K562 (cell line): ENCODE measurements around the gene CLEC18A. TPM values are rescaled to one million over a fixed set of nuclear protein-coding genes. Genes with fewer than 3 reads are reported as not detected.

Experiments used
- ATAC-seq: fragments of 200-7000 bp; cut with Tn5 transposase; 3 replicates; pipeline ENCODE4 v1.9.1; 2020; ENCODE audit warnings: moderate library complexity
- BruUV-seq: library from RNA; stranded (reverse); fragments of 400-500 nt; replicated peaks from 2 replicates; lab custom pipeline; 2021; lab: Mats Ljungman, UMichigan
- CTCF ChIA-PET: fragments of 300-600 bp; formaldehyde crosslinking; extraction: SDS; loops from one replicate; lab custom pipeline; 2021; ENCODE audit warnings: low intra/inter-chr PET ratio; lab: Yijun Ruan, JAX
- POLR2A ChIA-PET: fragments of 300-600, 350-650 bp; sonication (Branson Sonifier 250); formaldehyde crosslinking; extraction: SDS; loops from one replicate; lab custom pipeline; 2021; ENCODE audit warnings: antibody characterized with exemption, inconsistent platforms; lab: Yijun Ruan, JAX
- DNase-seq, 4 experiments: peaks; one replicate each; pipeline versions ENCODE4 v3.0.0 to v3.0.0-alpha.2; 2011 to 2018; ENCODE audit warnings: low spot score in 3 of 4, mixed read lengths in 3 of 4; ENCODE audit errors: extremely low read depth in 1 of 4
- FAIRE-seq: peaks from 2 replicates; lab custom pipeline; 2011; peaks lifted over from hg19 to GRCh38; lab: Jason Lieb, UNC
- H2AFZ ChIP-seq: 2 replicates; pipeline ENCODE4 v1.6.0; 2011; ENCODE audit warnings: low read depth, low read length, control low read depth, inconsistent platforms
- H3K27ac ChIP-seq: fragments of 200-600 bp; 3 replicates; pipeline ENCODE4 v1.8.0; 2011; ENCODE audit warnings: low read depth, mild to moderate bottlenecking, control low read depth, inconsistent platforms, low read length, moderate library complexity, mixed read lengths; ENCODE audit errors: extremely low read depth
- H3K27me3 ChIP-seq, 2 experiments: fragments of 300-600 bp in 1 of 2; 2 replicates in 1 of 2; 3 replicates in 1 of 2; pipeline versions ENCODE4 v1.6.0 to v1.8.0; 2011; ENCODE audit warnings: inconsistent platforms in 2 of 2, low read length in 2 of 2, mild to moderate bottlenecking in 1 of 2, mixed read lengths in 1 of 2, moderate library complexity in 1 of 2; ENCODE audit not compliant: control insufficient read depth in 2 of 2, insufficient read depth in 2 of 2
- H3K36me3 ChIP-seq: fragments of 300-600 bp; 3 replicates; pipeline ENCODE4 v1.8.0; 2011; ENCODE audit warnings: mild to moderate bottlenecking, low read length, inconsistent platforms; ENCODE audit not compliant: control insufficient read depth, insufficient read depth
- H3K4me1 ChIP-seq, 2 experiments: fragments of 200-600 bp in 1 of 2; replicated peaks in 1 of 2; 2 replicates in 1 of 2; 3 replicates in 1 of 2; pipeline versions ENCODE4 v1.5.1 to v1.8.0; 2011; ENCODE audit warnings: inconsistent platforms in 2 of 2, low read length in 2 of 2, mild to moderate bottlenecking in 1 of 2, mixed read lengths in 1 of 2, moderate library complexity in 1 of 2; ENCODE audit not compliant: control insufficient read depth in 2 of 2, insufficient read depth in 2 of 2
- H3K4me2 ChIP-seq: 2 replicates; pipeline ENCODE4 v1.6.1; 2011; ENCODE audit warnings: low read length, control low read depth, inconsistent platforms, mixed read lengths; ENCODE audit not compliant: insufficient read depth
- H3K4me3 ChIP-seq: fragments of 200-600 bp; sonication (generic), shearing (Covaris generic); 2 replicates; pipeline ENCODE4 v1.5.1; 2016; ENCODE audit warnings: control low read depth, inconsistent platforms
- H3K79me2 ChIP-seq: fragments of 200-600 bp; 3 replicates; pipeline ENCODE4 v1.8.0; 2011; ENCODE audit warnings: low read length, inconsistent platforms; ENCODE audit not compliant: control insufficient read depth, insufficient read depth
- H3K9ac ChIP-seq, 2 experiments: 2 replicates each; pipeline versions ENCODE4 v1.6.0 to v1.6.1; 2011; ENCODE audit warnings: low read depth in 2 of 2, low read length in 2 of 2, control low read depth in 1 of 2, inconsistent platforms in 1 of 2, mild to moderate bottlenecking in 1 of 2, mixed read lengths in 1 of 2; ENCODE audit not compliant: insufficient read depth in 1 of 2
- H3K9me1 ChIP-seq: one replicate; pipeline ENCODE4 v1.6.0; 2011; ENCODE audit warnings: inconsistent platforms, mild to moderate bottlenecking, low read length, moderate library complexity; ENCODE audit not compliant: control insufficient read depth, insufficient read depth
- H3K9me3 ChIP-seq: replicated peaks from 2 replicates; pipeline ENCODE4 v1.5.1; 2011; ENCODE audit warnings: low read depth, low read length, inconsistent platforms; ENCODE audit not compliant: control insufficient read depth, insufficient read depth
- H4K20me1 ChIP-seq: replicated peaks from 2 replicates; pipeline ENCODE4 v1.6.1; 2011; ENCODE audit warnings: low read length, inconsistent platforms, mixed read lengths; ENCODE audit not compliant: control insufficient read depth, insufficient read depth
- CBFA2T3 ChIP-seq: fragments of 450-650 bp; IDR thresholded peaks from 2 replicates; pipeline ENCODE4 v1.6.1; 2017
- E2F6 ChIP-seq, 2 experiments: IDR thresholded peaks; 2 replicates each; pipeline ENCODE4 v1.6.1; 2011; ENCODE audit warnings: borderline replicate concordance in 1 of 2, control low read depth in 1 of 2, low read depth in 1 of 2, low read length in 1 of 2, mild to moderate bottlenecking in 1 of 2, mixed read lengths in 1 of 2, moderate library complexity in 1 of 2; ENCODE audit not compliant: insufficient read depth in 1 of 2, insufficient read length in 1 of 2, poor library complexity in 1 of 2, severe bottlenecking in 1 of 2; ENCODE audit errors: extremely low read depth in 1 of 2
- E4F1 ChIP-seq: fragments of 250-450 bp; sonication (Bioruptor Pico); IDR thresholded peaks from 2 replicates; pipeline ENCODE4 v1.5.0; 2021; ENCODE audit warnings: mild to moderate bottlenecking, borderline replicate concordance
- FOXM1 ChIP-seq, 2 experiments: fragments of 450-650 bp in 1 of 2; sonication (generic) in 1 of 2; formaldehyde crosslinking in 1 of 2; IDR thresholded peaks; 2 replicates each; pipeline versions ENCODE4 v1.6.1 to v1.9.0; 2017 to 2022; ENCODE audit warnings: low read depth in 2 of 2, mild to moderate bottlenecking in 2 of 2, missing genetic modification reagents in 1 of 2, moderate library complexity in 1 of 2
- HNRNPLL ChIP-seq: fragments of 200-400 bp; formaldehyde crosslinking; IDR thresholded peaks from 2 replicates; pipeline ENCODE4 v1.6.1; 2017; ENCODE audit warnings: low read length, low read depth, mild to moderate bottlenecking; ENCODE audit not compliant: poor library complexity, severe bottlenecking
- HOMEZ ChIP-seq: fragments of 250-450 bp; sonication (Bioruptor Pico); IDR thresholded peaks from 2 replicates; pipeline ENCODE4 v1.4.0; 2020; ENCODE audit warnings: mild to moderate bottlenecking, moderate library complexity
- HSF4 ChIP-seq: fragments of 250-450 bp; sonication (Bioruptor Pico); IDR thresholded peaks from 2 replicates; pipeline ENCODE4 v2.1.2; 2022; ENCODE audit warnings: mild to moderate bottlenecking, moderate library complexity, borderline replicate concordance
- JUND ChIP-seq, 2 experiments: IDR thresholded peaks; 2 replicates in 1 of 2; 3 replicates in 1 of 2; pipeline ENCODE4 v1.6.1; 2011; ENCODE audit warnings: borderline replicate concordance in 2 of 2, low read depth in 2 of 2, low read length in 2 of 2, improper control_type of control experiment in 1 of 2, missing biosample characterization in 1 of 2, missing genetic modification characterization in 1 of 2, missing genetic modification reagents in 1 of 2
- KLF16 ChIP-seq: IDR thresholded peaks from 2 replicates; pipeline ENCODE4 v1.6.1; 2016; ENCODE audit warnings: antibody characterized with exemption
- NR2C2 ChIP-seq, 2 experiments: fragments of 200-800 bp in 1 of 2; sonication (Bioruptor generic) in 1 of 2; sonication (generic) in 1 of 2; formaldehyde crosslinking in 1 of 2; IDR thresholded peaks; 2 replicates each; pipeline versions ENCODE4 v1.6.1 to v1.8.0; 2016 to 2022; ENCODE audit warnings: mild to moderate bottlenecking in 1 of 2, missing compliant biosample characterization in 1 of 2, missing genetic modification characterization in 1 of 2, missing genetic modification reagents in 1 of 2
- PRMT5 ChIP-seq: sonication (generic); formaldehyde crosslinking; IDR thresholded peaks from 2 replicates; pipeline ENCODE4 v1.5.0; 2020; ENCODE audit warnings: missing genetic modification reagents
- RFX5 ChIP-seq: IDR thresholded peaks from 2 replicates; pipeline ENCODE4 v1.6.1; 2011; ENCODE audit warnings: low read depth, mild to moderate bottlenecking, improper control_type of control experiment, low read length
- SMAD3 ChIP-seq: fragments of 450-650 bp; formaldehyde crosslinking; conservative IDR thresholded peaks from 2 replicates; pipeline ENCODE4 v1.4.0; 2020; ENCODE audit warnings: mild to moderate bottlenecking
- SRSF1 ChIP-seq: fragments of 200-400 bp; formaldehyde crosslinking; IDR thresholded peaks from 2 replicates; pipeline ENCODE4 v1.6.1; 2017; ENCODE audit warnings: mild to moderate bottlenecking, low read depth, low read length, moderate library complexity
- TRIM24 ChIP-seq, 2 experiments: fragments of 450-650 bp; IDR thresholded peaks; 2 replicates each; pipeline ENCODE4 v1.6.1; 2016
- ZNF695 ChIP-seq: fragments of 450-650 bp; formaldehyde crosslinking; IDR thresholded peaks from 2 replicates; pipeline ENCODE4 v1.4.0; 2020; ENCODE audit warnings: mild to moderate bottlenecking, moderate library complexity
- ZNF766 ChIP-seq: fragments of 200-800 bp; sonication (Bioruptor generic); conservative IDR thresholded peaks from 2 replicates; pipeline ENCODE4 v1.6.1; 2016; ENCODE audit warnings: missing genetic modification characterization, missing compliant biosample characterization
- WGBS: fragments of 100-300 bp; shearing (Covaris generic); methylation state at CpG from one replicate; pipeline ENCODE4 v1.1.6; 2016; ENCODE audit warnings: low coverage, mixed read lengths; ENCODE audit not compliant: insufficient coverage; ENCODE audit errors: missing lambda C conversion rate; 5-methylcytosine and 5-hydroxymethylcytosine counted together
- in situ Hi-C: fragments of 300-500 bp; cut with MboI; formaldehyde crosslinking; loops from 4 replicates; pipeline ENCODE4 v1.15.0; 2018; ENCODE audit warnings: inconsistent platforms, mixed read lengths
- intact Hi-C: fragments of 100-400 bp; cut with micrococcal nuclease; formaldehyde crosslinking; loops from 2 replicates; pipeline ENCODE4 v1.14.2; 2022
- polyA plus RNA-seq, 8 experiments: library from polyadenylated mRNA; depleted of rRNA in 4 of 8; stranded (reverse) in 5 of 8; unstranded in 3 of 8; fragments of >200 nt; fragmentation: Nextera tagmentation in 2 of 8; fragmentation: Illumina TruSeq in 1 of 8; extraction: Ambion mirVana in 2 of 8; extraction: Trizol in 1 of 8; gene quantifications; 2 replicates each; pipeline versions ENCODE4 v1.2.1 to v1.2.3, GENCODE V29; 2011 to 2014; ENCODE audit warnings: inconsistent platforms in 1 of 8, missing spikeins in 1 of 8
- total RNA-seq, 7 experiments: library from RNA; depleted of rRNA in 6 of 7; stranded (reverse); fragments of >200 nt in 6 of 7; fragmentation: Illumina TruSeq in 2 of 7; extraction: Trizol in 2 of 7; gene quantifications; 2 replicates each; pipeline versions ENCODE4 v1.2.1 to v1.2.3, GENCODE V29; 2011 to 2021; ENCODE audit warnings: low replicate concordance in 1 of 7

Gene CLEC18A
- total and polyA plus RNA-seq, 9 of the 15 experiments (the other 6 are each of a cell fraction or from before 2014, with no cell fraction given) = 0.08 to 0.33 (median 0.23) TPM; not detected in 2

- no peak for FAIRE-seq
- in situ Hi-C loops = no loop called here
- POLR2A ChIA-PET = interaction anchor here (0.6 kb wide), 1 partner anchor 17 kb away, joined by 4 read pairs; no protein-coding TSS in a partner anchor
- TF ChIP-seq SRSF1 (no peak), E2F6 (IDR thresholded peaks at IDR 0.05; ENCODE audit: borderline replicate concordance in 1 of 2, extremely low read depth in 1 of 2, insufficient read depth in 1 of 2, insufficient read length in 1 of 2, low read depth in 1 of 2, low read length in 1 of 2, poor library complexity in 1 of 2, severe bottlenecking in 1 of 2) (no peak), CBFA2T3 (no peak), RFX5 (no peak), PRMT5 (CRISPR knock-in tag) (no peak), ZNF766 (CRISPR knock-in tag) (no peak), HNRNPLL (no peak), NR2C2 (CRISPR knock-in tag; IDR thresholded peaks at IDR 0.05) (no peak), NR2C2 (tag; IDR thresholded peaks at IDR 0.05) (no peak), TRIM24 (IDR thresholded peaks at IDR 0.05) (no peak), HSF4 (CRISPR knock-in tag) (no peak), KLF16 (no peak), E4F1 (CRISPR knock-in tag) (no peak), JUND (IDR thresholded peaks at IDR 0.05; ENCODE audit: borderline replicate concordance, low read depth, low read length) (no peak), JUND (tag; IDR thresholded peaks at IDR 0.05; ENCODE audit: borderline replicate concordance, low read depth, low read length) (no peak), FOXM1 (IDR thresholded peaks at IDR 0.05; ENCODE audit: low read depth) (no peak), FOXM1 (CRISPR knock-in tag; IDR thresholded peaks at IDR 0.05; ENCODE audit: low read depth) (no peak), ZNF695 (CRISPR knock-in tag) (no peak), SMAD3 (no peak), HOMEZ (CRISPR knock-in tag) (no peak)
Observed at GRCh38 chr16:69922200-69922599, 28.9 kb upstream of the CLEC18A start.

More at GRCh38 chr16:69922200-69922599, 28.9 kb upstream of the CLEC18A start:
- H3K4me2 ChIP-seq = no peak overlapping the region
- H3K79me2 ChIP-seq = no peaks in the 10 kb centered on the region
- WGBS = 82% methylated on average over 6 of the region's 6 CpGs
- no peaks in the 10 kb centered on the region for H3K9me3 ChIP-seq
- CTCF ChIA-PET = no interaction called here
- H3K27ac ChIP-seq = no peak overlapping the region
- no peak overlapping the region for H2AFZ ChIP-seq
- H3K9me1 ChIP-seq = no peaks in the 10 kb centered on the region
- no peaks in the 10 kb centered on the region; the same call in 1 of the 2 replicates for H4K20me1 ChIP-seq
- H3K4me3 ChIP-seq = no peak overlapping the region
- H3K27me3 ChIP-seq = no peaks in the 10 kb centered on the region
- ATAC-seq = no peak
- intact Hi-C loops = no loop called here
- no peak for DNase-seq
- no peaks in the 10 kb centered on the region; the same call in 2 of the 3 replicates for H3K36me3 ChIP-seq
- H3K4me1 ChIP-seq = no peaks in the 10 kb centered on the region
- H3K9ac ChIP-seq = no peak overlapping the region
- BruUV-seq = no TSS peak
